ELR (cell line): ENCODE measurements around the gene PIPOX.

Source experiments
- DNase-seq: peaks from one replicate; pipeline ENCODE4 v3.0.0-alpha.2; 2015; ENCODE audit warnings: low read depth

PIPOX gene

DNA sequence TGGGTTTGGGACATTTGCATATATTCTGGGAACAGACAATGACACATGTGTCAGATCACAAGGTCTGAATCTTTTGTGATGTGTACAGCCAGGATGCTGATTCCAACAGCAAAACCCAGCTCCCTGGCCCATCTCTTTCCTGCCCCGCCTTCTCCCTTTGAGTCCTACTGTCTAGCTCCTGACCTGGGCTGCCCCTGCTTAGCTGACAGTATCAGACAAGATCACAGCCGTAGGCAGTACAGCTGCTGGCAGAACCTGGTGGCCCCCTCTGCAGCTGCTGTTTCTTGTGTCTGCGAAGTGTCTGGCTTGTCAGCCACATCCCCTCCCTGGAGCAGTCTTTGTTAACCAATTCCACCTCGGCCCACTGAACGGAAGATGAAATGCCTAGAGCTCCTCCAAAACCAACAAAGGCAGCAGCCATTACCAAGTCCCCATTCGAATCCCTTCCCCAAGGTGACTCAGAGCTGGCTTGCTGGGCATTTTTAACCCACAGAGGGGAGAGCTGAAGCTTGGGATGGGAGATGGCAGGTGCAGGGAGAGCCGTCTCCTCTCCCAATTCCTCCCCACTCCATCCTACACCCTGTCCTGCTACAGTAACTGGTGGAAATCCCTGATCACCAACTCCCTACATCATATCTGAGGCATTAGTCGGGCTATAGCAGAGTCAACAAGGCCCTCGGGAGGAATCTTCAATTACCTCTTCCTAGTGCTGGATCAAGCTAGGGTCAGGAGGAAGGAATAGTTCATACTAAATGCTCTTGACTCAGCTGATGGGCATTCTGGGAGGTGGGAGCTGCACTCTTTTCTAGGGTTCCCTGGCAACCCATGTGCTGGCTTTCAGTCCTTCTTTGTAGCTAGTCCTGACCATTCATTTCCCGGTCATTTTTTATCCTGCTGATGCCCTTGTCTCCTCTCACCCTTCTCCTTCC lies 5.8 kb downstream of the PIPOX start:
- peak; percentile 30 for DNase-seq

DNA sequence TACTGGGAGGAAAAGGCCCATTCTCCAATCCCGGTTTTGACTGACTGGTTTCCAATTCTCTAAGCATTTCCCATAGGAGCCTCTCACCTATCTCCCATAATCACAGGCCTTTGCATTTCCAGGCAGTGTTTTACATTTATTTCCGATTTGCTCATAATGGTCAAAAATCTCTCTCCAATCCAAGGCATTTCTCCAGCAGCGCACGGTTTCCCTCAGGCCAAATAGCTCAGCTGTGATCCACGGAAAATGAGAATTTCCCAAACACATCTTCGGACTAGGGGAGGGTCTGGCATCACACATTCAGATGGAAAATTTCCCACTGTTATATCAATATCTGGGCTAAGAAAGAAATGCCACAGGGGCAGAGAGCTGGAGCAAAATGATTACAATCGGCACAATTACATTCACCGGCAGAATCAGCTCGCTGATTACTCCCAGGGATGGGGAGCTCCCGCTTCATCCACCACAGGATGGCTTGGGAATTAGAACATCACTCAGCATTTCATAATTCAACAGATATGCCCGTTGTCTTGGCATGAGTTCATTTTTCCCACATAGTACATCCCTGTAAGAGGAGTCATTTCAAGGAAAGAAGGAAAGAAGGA lies 6.7 kb downstream of the PIPOX start:
- DNase-seq = no peak

DNA sequence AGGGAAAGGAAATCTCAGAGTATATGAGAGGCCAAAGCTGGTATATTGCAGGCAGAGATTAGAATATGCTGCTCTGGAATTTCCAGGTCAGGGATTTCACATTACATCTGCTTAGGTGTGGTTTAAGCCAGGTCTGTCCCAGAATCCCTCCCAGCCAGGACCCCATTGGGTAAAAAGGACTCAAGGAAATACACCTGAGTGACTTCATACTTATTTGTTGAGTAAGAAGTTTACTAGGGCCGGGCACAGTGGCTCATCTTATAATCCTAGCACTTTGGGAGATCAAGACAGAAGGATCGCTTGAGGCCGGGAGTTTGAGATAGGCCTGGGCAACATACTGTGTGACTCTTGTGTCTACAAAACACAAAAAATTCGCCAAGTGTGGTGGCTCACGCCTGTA lies 7.2 kb downstream of the PIPOX start:
- no peak for DNase-seq

DNA sequence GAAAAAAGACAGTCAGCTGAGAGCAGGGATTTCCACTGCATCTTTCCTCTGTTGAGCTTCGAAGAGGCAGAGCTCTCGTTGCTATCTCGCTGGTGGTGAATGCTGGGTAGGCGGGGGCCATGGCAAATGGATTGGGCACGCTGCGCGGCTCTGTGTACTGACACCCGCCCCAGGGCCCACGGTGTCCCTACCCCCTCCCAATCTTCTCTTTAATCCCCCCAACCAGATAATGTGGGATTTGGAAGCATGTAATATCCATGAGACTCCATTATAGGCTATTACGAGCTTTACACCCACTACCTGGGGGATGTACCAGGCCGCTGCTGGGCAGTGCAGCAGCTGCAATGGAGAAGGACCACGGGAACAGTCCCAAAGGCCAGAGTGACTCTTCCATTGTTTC lies 8.3 kb downstream of the PIPOX start:
- DNase-seq = no peak

DNA sequence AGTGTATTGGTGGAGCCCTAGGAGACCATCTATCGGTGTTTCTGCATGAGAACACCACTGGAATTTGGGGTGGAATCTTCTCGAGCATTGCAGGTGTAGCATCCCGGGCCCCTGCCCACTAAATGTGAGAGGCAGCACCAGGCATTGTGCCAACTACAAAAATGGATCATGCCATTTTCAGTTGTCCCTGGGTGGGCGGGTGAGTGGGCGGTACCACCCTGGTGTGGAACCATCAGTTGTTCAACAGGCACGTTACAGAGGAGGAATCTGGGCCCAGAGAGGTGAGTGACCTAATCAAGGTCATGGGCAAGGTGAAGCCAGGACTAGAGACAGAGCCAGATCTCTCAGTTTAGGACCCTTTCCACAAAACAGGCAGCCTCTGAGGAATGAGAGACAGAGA lies 8.8 kb downstream of the PIPOX start:
- no peak for DNase-seq

DNA sequence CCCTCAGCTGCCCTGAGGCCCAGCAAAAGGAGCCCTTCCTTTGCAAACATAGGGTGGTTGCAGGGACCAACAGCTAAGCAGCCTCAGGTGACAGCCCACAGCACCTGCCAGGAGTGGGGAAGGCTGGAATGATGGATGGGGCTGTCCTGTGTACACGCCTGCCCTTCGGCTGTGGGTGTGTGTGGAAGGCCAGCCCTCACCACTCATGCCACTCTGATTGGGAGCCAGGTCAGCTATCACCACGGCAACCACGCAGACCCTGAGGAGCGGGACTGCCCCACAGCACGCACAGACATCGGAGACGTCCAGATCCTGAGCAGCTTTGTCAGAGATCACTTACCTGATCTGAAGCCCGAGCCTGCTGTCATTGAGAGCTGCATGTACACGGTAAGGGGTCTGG lies 11.9 kb downstream of the PIPOX start:
- no peak for DNase-seq

DNA sequence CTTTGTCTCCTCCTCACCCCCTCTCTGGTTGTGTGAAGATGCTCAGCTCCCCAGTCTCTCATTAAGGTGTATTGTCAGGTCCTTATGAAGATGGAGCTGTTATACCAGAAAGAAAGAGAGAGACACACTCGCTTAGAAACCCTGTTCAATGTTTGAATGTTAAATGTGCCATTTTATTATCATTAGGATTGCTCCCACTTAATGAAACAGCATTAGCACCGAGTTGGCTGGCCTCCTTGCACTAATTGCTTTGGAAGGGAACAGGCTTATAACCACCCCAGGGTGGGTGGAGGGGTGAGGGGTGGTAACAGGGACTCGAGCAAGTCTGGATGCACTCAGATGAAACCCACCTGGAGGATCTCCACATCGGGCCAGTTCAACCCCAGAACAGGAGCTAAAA lies 14.4 kb downstream of the PIPOX start:
- DNase-seq = no peak

DNA sequence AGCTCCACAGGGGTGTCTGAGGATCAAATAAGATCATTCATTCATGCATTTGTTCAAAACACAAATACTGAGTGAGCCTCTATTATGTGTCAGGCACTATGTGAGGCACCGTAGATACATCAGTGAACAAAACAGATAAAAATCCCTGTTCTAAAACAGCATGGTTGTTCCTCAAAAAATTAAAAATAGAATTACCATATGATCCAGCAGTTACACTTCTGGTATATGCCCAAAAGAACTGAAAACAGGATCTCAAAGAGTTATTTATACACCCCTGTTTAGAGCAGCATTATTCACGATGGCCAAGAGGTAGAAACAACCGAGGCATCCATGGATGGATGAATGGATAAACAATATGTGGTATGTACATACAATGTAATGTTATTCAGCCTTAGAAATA lies 15.4 kb downstream of the PIPOX start:
- no peak for DNase-seq

DNA sequence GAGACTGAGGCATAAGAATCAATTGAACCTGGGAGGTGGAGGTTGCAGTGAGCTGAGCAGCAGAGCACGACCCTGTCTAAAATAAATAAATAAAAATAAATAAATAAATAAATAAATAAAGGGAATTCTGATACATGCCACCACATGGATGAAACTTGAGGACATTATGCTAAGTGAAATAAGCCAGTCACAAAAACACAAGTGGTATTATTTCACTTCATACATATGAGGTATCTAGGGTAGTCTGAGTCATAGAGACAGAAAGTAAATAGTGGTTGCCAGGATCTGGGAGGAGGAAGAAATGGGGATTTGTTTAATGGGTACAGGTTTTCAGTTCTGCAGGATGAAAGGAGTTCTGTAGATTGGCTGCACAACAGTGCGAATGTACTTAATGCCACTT lies 16.3 kb downstream of the PIPOX start:
- peak; percentile 61 for DNase-seq

DNA sequence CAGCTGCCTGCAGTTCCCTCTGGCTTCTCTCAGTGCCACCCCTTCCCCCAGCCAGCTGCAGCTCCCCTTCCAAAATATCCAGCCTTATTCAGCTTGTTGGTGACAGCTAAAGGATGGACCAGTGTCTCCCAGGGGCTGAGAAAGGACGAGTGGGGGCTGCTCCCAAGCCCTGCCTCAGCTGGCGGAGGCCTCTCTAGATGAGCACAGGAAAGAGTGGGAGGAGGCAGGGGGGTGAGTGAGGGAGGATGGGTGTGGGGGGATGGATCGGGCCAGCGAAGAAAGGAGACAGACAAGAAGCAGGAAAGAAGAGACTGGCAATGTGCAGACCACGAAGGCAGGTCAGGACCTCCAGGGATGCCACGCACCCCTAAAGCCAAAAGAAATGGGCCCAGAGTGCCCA lies 17.5 kb downstream of the PIPOX start:
- DNase-seq = no peak

DNA sequence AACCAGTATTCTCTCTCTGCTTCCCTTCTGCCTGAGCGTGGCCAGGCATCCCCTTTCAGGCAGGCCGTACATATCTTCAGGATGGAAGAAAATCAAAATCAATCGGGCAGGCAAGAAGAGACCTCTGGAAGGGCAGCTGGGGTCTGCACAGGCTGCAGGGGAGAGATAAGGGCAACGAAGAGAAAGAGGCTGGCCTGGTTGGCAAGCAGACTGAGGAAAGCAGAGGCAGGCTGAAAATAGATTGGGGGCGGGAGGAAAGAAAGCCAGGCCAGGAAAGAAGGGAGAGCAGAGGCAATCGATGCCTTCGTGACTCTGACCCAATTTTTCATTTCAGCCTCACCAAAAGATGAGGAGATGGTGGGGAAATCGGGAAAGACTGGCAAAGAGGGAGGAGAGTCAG lies 18.1 kb downstream of the PIPOX start:
- no peak for DNase-seq

DNA sequence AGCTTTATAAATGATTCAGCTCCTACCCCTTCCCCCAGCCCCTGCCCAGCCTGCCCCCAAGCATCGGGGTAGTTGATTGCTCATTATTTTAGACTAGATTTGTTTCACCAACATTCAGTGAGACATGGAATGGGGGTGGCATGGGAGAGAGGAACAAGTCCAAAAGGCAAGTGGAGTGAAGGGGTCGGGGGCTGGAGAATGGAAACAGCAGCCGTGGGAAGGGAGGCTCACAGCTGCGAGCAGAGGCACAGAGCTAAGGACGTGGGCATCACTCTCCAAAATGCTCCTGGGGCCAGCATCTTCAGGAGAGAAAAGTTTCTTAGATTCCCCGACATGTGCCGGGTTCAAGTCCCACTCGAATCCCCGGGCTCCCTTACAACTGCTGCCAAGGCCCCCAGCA lies 19.3 kb downstream of the PIPOX start:
- no peak for DNase-seq

DNA sequence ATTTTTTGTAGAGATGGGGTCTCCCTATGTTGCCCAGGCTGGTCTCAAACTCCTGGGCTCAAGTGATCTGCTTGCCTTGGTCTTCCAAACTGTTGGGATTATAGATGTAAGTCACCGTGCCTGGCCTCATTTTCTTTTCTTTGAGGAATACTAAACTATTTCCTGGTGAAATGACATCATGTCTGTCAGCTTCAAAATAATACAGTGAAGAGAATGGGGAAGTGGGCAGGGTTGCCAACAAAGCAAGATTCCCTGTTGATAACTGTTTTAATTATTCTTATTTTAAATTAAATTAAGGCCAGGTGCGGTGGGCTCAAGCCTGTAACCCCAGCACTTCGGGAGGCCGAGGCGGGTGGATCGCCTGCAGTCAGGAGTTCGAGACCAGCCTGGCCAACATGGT lies 21.1 kb downstream of the PIPOX start:
- DNase-seq = no peak

DNA sequence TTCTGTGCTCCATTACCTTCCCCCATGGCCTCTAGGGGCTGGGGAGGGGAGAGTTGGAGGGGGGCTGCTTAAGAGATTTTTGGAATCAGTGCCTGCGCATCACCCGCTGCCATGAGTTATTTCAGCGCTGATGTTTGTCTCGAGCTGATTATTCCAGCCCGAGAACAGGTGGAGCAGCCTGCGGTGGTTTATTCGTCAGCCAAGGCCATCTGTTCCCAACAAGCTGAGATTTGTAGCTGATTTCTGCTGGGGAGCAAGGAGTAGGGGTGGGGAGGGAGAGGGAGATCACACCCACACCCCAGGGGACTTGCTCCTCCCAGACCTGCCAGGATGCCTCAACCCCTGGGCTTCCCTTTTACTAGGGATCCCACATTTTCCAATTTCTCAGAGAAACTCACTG lies 23.1 kb downstream of the PIPOX start:
- no peak for DNase-seq

DNA sequence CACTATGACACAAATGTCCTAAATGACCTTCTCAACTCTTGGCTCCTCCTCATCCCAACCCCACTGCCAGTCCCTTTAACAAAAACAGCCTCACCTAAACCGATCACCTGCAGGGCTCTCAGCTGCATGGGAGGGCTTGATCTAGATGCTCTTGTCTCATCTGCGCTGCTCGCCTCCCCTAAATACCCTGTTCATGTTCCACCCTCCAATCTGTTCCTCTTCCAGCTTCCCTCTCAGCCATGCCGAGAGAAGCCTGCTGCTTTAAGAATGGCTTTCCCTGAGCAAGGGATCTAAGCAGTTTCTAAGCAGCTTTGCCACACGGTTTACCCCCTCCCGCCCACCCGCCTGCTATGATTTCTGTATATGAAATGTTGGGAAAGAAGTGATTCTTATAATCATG lies 23.7 kb downstream of the PIPOX start:
- DNase-seq = no peak

DNA sequence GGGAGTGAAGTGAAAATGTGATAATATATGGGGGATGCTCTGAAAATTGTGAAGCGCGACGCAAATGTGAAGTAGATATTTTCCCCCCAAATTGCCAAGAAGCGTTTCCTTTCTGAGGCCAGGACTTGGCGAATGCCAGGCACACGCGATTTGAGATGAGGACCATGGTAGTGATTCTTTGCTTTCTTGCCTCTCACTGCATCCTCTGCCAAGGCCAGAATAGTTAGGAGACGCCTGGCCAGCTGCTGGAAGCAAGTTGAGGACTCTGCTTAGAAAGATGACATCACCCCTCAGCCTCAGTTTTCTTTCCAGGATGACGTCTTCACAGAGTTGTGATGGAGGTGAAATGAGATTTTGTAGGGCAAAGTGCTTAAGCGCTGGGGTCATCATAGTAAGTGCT lies 25.9 kb downstream of the PIPOX start:
- DNase-seq = no peak

DNA sequence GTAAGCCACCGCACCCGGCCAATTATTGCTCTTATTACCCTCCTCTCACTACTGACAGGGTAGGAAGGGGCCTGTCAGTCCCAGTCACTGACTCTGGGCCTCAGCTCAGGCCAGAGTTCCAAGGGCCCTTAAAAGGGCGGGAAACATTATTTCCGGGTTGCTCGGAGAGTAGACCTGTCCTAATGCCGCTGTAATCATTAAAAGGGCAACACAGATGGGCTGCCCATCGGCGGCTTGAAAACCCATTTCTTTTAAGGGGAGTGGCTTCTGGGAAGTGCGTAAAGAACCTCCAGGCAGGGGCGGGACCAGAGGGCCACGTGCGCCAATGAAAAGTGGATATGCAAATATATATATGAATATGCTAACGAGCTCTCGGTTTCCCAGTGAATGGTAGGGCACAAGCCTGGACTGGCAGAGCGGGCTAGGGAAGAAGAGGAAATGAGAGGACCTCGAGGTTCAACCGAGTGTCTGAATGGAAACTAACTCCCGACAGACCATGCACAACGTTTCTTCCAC lies 26.6 kb downstream of the PIPOX start:
- no peak for DNase-seq

DNA sequence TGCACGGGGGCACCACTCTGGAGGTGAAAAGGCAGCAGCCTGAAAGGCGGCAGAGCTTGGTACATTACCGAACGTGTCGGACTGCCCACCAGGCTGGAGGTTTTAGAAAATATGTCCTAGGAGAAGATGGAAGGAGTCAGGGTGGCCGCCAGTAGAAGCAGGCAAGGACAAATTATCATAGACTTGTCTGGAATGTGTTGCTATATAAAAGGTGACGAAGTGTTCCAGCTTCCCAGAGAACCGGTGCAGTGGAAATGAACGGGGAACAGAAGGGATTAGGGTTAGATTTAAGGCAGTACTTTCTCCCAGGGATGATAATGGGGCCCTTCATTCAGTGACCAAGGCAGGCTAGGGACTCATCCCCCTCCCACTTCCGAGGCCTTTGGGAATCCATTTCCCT lies 27.4 kb downstream of the PIPOX start:
- DNase-seq = no peak

DNA sequence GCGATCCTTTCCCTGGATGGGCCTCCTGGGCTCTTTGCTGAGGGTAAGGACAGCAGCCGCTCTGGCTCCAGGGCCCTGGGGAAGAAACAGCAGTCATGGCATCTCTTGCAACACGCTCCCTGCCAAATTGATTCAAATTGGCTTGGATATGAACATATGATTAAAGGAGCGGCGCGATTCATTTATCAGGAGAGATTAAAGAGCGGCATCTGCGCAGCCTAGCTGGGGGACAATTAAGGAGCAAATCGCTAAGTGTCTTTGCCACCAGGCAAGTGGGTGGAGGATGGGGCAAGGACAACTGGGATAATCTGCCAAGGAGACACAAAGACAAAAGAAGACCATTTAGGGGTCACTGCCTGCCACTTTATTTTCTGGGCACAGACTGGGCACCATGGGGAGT lies 27.8 kb downstream of the PIPOX start:
- no peak for DNase-seq

DNA sequence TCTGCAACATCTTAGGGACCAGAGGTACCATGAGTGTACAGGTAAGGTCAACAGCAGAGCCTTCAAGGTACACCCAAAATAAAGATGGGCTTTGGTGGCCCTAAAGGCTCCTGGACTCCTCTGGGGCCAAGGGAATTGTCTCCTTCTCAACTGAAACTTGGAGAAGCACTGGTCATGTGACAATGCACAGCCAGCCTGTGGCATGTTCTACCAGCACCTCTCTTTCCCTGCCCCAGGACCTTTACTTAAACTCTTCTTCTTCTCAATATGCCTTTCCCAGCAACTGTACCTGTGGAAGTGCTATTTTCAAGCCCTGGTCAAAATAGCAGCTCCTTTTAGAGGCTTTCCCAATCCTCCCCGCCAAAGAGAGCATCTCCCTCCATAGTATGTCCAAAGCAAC lies 28.4 kb downstream of the PIPOX start:
- no peak for DNase-seq

DNA sequence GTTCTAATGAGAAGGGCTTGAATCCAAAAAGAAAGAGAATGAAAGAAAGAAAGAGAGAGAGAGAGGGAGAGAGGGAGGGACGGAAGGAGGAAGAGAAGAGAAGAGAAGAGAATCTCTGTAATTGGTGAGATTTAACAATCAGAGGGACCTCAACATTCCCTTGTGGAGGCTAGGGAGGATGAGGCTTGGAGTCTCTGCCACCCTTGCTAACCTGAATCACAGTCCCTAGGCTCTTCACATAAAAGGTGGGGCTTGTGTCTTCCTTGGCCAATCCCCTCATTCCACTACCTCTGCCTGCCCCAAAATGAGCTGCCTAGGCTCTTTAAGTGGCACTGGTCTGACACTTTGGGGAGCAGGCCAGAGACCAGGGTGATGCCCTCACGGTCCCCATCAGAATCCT lies 30.1 kb downstream of the PIPOX start:
- DNase-seq = no peak

DNA sequence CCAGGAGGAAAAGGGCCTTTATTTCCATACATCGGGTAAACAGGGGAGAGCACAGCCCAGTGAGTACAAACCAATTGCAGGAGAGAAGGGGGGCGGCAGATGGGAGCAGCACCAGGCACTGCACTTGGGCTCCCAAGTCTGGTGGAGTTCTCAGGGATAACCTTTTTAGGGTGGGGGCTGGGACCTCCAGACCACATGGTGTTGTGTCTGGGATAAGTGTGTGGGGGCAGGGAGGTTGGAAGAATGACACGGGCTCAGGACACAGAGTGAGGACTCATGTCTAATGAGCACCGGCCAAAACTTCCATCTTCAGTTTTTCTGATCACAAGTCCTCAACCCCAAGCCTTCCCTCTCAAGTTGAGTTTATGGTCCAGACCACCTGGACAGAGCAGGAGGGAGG lies 30.6 kb downstream of the PIPOX start:
- DNase-seq = no peak

DNA sequence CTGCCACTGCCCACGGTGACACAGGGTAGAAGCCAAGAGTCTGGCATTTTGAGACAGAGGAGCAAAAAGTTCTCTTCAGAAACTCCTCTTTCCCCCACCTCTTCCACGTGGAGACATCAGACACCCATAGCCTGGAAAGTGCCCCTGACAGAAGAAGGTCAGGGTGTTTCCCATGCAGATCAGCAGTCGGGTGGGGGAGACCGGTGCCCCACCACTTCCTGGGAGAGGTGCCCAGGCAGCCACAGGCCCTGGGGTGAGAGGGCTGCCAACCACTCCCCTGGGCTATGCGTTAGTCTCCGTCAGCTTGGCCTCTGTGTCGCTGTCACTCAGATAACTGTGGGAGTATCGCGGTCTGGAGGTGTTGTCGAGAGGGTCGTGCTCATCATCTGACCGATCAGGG lies 31.5 kb downstream of the PIPOX start:
- DNase-seq = no peak

DNA sequence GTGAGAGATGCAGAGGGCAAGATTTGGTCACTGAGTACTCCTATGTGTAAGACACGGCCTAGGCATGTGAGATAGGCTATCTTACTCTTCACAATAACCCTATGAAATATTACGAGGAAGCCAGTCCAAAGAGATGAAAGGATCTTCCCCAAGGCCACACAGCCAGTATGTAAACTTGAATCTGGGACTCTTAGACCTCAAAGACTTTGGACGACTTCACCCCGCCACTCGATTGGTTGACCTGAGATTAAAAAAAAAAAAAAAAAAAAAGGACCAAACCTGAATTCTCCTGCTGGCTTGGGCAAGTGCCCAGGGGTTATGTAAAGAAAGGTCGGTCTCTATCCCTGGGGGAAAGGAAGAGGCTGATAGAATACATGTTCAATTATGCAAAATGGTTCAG lies 33.1 kb downstream of the PIPOX start:
- no peak for DNase-seq
